GM19467 (cell line): ENCODE results near the gene GABARAPL2.
A peak's percentile ranks its signal among the peaks of the same experiment; 100 is the strongest.
"Not testable (repeated sequence)": the region's sequence is repeated elsewhere in the genome, so short reads cannot be mapped to it uniquely, and the experiment has no call there.

ENCODE experiments used
- ATAC-seq: cut with Tn5 transposase; IDR thresholded peaks from one replicate; pipeline ENCODE4 v1.9.1; 2021; ENCODE audit warnings: mild to moderate bottlenecking, moderate library complexity; ENCODE audit not compliant: unreplicated experiment

GABARAPL2 gene, protein sequence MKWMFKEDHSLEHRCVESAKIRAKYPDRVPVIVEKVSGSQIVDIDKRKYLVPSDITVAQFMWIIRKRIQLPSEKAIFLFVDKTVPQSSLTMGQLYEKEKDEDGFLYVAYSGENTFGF

DNA sequence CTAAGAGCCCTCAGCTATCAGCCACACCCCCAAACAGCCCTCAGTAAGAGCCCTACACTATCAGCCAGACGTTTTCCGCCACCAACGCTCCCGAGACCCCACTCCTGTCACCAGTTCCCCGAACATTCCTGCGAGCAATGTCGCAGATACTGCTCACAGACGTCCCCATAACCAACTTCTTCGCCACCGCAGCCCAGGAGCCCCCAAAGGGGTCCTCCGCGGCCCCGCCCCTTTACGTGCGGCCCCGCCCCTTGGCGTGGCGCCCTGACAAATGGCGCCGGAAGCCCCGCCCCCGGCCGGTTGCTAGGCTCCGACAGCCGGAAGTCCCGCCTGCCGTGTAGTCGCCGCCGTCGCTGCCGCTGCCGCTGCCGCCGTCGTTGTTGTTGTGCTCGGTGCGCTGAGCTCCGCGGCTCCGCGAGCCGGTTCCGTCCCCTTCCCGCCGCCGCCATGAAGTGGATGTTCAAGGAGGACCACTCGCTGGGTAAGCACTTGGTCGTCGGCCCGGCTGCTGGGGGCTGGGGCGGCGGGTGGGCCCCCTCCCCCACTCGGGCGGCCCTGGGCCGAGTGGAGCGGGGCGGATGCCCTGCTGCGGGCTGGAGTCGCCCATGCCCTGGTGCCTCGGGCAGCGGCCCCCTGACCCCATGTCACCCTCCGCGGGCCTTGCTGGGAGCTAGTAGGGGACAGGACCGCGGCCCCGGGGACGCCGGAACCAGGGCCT, at the start of gene GABARAPL2:
GABARAPL2 (plus strand) TSS at position 340 of the 718 bp plus-strand sequence; CDS start at position 448, 108 bp downstream.
- peak; percentile 70 for ATAC-seq

- no peak for ATAC-seq
Measured at GRCh38 chr16:75519175-75519574, 47.0 kb upstream of the GABARAPL2 start.

DNA sequence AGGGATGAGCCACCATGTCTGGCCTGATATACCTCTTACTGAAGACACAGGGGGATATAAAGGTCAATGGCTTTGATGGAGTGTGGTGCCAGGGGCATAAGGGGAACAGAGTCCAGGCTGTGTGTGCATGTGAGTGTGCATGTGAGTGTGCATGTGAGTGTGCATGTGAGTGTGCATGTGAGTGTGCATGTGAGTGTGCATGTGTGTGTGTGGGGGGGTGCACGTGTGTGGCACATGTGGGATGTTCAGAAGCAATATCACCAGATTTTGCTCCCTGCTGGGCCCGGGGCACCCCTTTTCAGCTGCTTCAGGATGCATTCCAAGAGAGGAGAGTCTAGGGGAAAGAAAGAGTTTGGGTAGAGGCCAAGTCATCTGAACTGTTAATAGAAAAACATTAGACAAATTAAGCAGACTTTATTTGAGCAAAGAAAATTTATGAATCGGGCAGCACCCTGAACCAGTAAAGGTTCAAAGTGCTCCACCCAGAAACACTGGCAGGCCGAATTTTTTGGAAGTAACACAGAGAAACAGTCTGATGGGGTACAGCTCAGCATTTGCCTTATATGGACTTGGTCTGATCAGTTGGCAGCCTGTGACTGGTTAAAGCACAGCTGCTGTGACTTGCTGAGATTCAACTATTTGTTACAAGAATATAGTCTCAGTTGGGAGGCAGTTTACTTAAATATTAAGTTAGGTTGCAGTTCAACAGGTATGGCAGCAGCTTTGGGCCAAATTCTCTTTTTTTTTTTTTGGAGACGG, 40.0 kb upstream of the GABARAPL2 start:
- ATAC-seq = no peak

GRCh38 chr16:75527825-75528299, 38.3 kb upstream of the GABARAPL2 start:
- ATAC-seq = no peak

DNA sequence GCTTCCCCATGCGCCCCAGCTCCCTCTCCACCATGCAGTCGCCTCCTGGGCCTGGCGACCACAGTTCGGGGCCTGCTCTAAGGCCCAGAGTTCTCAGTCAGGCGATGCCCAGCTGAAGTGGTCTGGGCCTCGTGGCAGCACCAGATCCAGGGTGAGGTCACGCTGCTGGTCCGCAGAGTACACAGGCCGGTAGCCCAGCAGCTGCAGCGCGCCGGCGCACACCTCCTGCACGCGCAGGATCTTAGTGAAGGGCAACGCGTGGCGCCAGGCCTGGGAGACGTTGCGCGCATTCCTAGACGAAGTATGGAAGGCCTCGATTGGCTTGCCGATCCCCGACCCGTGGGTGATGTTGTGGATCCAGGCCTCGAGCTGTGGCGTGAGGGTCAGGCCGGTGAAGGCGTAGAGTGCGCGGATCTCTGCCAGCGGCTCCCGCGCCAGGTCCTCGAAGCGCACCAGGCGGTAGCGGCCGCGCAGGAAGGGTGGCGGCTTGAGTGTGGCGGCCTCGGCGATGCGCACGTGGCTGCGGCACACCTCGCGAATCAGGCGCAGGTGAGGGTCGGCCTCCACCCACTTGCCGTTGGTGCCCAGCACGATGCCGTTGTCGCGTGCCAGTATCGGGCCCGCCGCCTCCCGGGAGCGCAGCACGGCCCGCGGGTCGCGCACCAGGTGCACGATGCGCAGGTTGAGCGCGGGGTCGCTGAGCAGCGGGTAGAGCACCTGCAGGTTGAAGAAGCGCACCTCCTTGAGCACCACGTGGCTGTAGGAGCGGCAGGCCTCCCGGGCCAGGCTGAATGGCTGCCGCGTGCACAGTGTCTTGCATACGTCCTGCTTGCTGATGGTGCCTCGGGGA, 36.9 kb upstream of the GABARAPL2 start:
- ATAC-seq = no peak

- no peak for ATAC-seq
Measured at GRCh38 chr16:75529959-75530358, 36.2 kb upstream of the GABARAPL2 start.

DNA sequence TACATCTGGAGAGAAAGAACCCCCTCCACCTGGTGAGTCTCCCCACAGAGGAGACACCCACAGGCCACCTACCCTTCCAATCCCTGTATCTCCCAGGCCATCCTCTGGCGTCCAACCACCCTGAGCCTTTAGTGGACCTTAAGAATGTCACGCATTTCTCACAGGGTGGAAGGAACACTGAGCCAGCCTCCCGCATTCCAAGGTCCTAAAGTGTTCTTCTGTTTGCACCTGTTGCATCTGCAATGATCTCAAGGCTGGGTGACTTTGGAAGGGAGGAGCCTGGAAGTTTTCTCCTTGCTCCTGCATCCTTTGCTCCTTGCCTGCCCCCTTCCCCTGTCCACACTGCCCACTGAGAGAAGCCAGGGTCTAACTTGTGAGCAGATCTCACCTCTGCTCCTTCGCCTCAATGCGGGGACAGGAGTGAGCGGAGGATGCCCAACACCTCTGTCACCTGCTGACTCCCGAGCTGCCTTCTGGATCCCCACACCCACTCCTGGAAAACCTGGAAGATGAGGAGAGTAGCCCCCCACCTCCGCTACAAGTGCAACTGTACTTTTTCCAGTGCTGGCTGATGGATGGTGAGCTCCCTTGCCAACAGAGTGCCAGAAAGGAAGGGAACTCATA, 33.9 kb upstream of the GABARAPL2 start:
- no peak for ATAC-seq

DNA sequence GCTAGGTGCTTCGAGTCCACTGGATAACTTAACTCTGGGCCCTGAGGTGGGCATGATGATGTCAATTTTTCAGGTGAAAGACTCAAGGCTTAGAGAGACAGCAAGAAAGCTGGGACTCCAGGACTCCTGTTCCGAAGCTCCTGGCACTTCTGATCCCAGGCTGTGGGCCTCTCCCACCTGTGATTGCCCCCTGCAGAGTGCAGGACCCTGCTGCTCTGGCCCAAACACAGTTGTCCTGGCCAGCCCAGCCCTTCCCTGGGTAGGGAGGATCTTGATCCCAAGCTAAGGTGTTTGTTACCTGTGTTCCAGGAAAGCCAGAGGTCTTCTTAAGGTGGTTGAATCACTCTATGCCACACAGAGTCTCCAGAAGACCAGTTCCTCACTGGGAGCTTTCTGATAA, 33.4 kb upstream of the GABARAPL2 start:
- ATAC-seq = no peak

DNA sequence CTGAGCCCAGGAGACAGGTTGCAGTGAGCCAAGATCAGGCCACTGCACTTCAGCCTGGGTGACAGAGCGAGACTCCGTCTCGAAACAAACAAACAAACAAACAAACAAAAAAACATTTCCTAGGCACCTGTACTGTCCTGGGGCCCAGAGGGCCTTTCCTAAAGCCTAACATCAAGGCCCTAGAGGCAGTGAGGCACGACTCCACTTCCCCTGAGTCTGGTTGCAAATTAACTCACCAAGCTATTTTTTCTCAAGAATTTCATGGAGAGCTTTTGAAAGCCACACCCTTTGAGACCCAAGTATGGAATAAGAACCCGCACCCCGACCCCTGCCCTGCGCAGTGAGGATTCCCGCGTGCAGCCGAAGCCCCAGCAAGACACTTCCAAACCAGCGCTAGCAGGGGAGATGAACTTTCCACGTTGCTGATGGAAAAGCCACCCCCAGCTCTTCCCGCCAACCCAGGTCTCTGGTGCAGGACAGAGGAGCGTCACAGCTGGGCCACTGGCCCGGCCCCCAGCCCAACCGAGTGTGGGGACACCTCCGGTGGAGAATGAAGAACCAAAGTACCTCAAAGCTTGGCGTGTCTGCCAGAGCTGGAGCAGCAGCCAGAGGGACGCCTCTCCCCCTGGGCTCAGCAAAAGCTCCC, 31.5 kb upstream of the GABARAPL2 start:
- ATAC-seq = no peak

DNA sequence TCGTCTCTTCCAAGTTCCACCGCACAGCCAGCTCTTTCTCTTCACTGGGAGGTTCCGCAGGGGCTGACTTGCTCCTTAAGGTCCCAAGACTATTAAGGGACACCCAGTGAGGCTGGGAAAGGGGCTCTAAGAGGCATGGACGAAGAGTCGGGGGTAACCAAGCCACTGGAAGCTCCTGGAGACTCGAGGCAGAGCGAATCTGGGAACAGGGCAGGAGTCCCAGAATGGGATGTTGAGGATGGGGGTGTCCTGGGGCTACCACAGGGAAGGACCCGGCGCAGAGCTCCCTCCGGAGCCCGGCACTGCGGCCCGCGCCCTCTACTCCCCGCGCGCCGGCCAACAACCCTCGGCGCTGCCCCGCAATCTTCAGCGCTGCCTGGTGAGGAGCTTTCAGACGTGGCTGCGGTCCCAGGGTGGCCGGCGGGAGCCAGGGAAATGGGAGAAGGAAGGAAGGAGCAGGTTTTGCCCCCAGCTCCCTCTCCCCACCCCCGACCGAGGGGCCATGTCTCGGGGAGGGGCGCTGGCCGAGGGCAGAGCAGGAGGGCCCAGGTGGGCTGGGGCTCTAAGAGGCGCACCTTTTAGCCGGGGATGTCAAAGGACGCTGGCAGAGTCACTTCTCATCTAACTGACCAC, 30.9 kb upstream of the GABARAPL2 start:
- no peak for ATAC-seq

- no peak for ATAC-seq
Measured at GRCh38 chr16:75535901-75536300, 30.3 kb upstream of the GABARAPL2 start, which contains the start of gene CHST5. Gene CHST5, minus strand, starts transcription at chr16:75536108. Its CDS starts 5,724 bp downstream, at chr16:75530384.

DNA sequence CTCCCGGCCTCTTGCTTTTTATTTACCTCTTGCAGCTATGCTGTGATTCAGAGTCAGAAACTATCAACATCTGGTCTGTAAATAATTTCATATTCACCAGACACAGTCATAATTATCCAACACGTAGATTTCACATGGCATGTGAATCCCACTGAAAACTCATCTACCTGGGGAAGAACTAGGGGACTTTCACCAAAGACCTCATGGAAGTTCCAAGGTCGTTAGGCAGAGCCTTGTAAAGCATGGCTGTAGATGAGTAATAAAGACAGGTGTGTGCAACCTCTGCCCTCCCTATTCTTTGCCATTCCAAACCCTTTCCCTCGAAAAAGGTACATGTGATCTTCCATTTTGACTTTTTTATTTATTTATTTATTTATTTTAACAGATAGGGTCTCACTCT, 28.4 kb upstream of the GABARAPL2 start:
- no peak for ATAC-seq

DNA sequence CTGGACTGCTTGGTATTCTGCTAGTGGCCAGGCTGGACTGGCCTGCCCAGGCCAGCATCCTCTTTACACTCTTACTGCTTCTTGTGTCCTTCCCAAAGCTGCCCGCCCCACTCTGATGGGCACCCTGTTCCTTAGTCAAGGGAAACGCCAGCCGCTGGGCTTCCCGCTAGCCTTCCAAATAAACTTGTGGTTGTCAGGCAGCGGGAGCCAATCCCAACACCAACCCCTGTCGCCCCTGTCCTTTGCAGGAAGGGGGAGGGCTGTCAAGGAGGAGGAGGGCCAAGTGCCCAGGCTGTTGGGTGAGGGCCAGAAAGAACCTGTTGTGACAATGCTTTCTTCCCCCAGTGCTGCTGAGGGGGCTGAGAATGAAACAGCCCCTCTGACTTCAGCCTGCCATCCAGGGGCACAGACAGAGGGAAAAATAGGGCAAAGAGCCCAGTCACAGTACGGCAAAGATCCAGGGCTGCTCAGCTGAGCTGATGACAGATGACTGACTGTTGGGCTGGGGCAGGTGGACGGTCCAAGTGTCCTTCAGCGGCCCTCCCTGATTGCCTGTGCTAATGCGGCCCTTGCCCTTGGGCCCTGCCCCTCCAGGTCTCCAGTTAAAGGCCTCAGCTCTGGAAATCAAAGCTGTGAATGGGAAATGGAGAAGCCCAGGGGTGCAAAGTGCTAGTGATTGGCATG, 27.2 kb upstream of the GABARAPL2 start:
- not testable (repeated sequence) for ATAC-seq

- ATAC-seq = no peak
Measured at GRCh38 chr16:75541236-75541635, 24.9 kb upstream of the GABARAPL2 start.

- ATAC-seq = not testable (repeated sequence)
Measured at GRCh38 chr16:75542462-75542861, 23.7 kb upstream of the GABARAPL2 start.

- not testable (repeated sequence) for ATAC-seq
Measured at GRCh38 chr16:75545879-75546278, 20.3 kb upstream of the GABARAPL2 start.

GRCh38 chr16:75546293-75546692, 19.9 kb upstream of the GABARAPL2 start:
- no peak for ATAC-seq

DNA sequence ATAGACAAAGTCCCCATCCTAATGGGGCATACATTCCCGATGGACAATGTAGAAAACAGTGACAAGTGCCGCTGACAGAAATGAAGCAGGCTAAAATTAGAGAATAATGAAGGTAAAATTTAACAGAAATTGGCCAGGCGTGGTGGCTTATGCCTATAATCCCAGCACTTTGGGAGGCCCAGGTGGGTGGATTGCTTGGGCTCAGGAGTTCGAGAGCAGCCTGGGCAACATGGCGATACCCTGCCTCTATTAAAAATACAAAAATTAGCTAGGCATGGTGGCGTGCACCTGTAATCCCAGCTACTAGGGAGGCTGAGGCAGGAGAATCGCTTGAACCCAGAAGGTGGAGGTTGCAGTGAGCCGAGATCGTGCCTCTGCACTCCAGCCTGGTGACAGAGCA, 17.7 kb upstream of the GABARAPL2 start:
- ATAC-seq = not testable (repeated sequence)

- peak; percentile 80 for ATAC-seq
Measured at GRCh38 chr16:75550211-75550662, 15.9 kb upstream of the GABARAPL2 start.
